ENCODE results near the gene MYO16.

MYO16 gene

DNA sequence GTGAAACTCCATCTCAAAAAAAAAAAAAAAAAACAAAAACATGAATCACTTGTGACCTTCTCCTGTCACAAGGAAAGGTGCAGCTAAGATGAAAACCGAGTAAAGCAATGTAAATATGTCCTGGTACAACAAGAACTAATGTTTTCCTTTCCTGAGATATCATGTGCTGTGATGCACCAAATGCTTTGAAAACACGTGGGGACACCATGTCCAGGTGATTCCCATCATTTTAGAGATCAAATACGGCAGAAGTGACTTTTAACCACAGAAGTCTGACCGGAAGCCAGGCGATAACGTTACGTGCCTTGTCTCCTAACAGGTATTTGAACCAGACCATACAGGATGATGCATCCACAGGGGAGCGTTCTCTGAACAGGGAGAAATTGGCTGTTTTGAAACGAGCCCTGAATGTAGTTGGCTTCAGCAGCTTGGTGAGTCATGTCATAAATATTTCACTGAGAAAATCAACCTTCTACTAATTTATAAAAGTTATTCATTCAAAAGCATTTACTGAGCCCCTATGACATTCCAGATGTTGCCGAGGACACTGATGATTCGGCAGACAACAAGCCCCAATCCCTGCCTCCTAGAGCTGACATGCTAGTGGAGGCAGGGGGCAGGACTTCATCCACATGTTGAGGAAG, 328.1 kb downstream of the MYO16 start:
- no peak overlapping the region for H3K27ac ChIP-seq
- TF ChIP-seq ZFX (IDR thresholded peaks at IDR 0.05) (no peak), CTCF (conservative IDR thresholded peaks at IDR 0.05) (no peak)

DNA sequence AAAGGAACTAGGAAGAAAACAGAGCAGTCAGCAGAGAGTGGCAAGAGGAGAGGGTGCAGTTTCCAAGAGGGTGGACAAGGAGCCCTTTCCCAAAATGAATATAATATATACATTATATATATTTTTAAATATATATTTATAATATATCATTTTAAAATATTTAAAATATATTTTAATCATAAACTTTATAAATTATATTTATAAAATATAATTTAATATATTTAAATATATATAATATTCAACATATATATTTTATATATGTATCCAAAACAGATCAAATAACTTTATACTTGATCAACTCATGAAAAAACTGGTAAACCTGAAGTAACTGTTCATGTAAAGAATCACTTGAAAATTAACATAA, 328.6 kb downstream of the MYO16 start:
- TF ChIP-seq CTCF (conservative IDR thresholded peaks at IDR 0.05) (no peak), ZFX (IDR thresholded peaks at IDR 0.05) (no peak)
- H3K27ac ChIP-seq = no peak overlapping the region

GRCh38 chr13:108959234-108959633, 329.8 kb downstream of the MYO16 start:
- TF ChIP-seq ZFX (IDR thresholded peaks at IDR 0.05) = no peak
- TF ChIP-seq CTCF (conservative IDR thresholded peaks at IDR 0.05) = no peak
- no peak overlapping the region for H3K27ac ChIP-seq

DNA sequence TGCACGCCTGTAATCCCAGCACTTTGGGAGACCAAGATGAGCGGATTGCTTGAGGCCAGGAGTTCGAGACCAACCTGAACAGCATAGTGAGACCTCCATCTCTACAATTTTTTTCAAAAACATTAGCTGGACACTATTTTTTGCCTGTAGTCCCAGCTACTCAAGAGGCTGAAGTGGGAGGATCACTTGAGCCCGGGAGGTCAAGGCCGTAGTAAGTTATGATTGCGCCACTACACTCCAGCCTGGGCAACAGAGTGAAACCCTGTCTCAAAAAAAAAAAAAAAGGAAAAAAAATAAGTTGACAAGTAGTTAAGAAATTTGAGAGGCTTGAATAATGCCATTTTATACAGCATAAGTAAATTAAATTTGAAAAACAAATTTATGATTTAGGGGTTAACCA, 330.6 kb downstream of the MYO16 start:
- H3K27ac ChIP-seq = no peak overlapping the region
- TF ChIP-seq CTCF (conservative IDR thresholded peaks at IDR 0.05) (no peak), ZFX (IDR thresholded peaks at IDR 0.05) (no peak)

GRCh38 chr13:108961542-108962125, 332.2 kb downstream of the MYO16 start:
- no peak for TF ChIP-seq ZFX (IDR thresholded peaks at IDR 0.05)
- peak; percentile 81 for TF ChIP-seq CTCF (conservative IDR thresholded peaks at IDR 0.05)
- no peak overlapping the region for H3K27ac ChIP-seq

DNA sequence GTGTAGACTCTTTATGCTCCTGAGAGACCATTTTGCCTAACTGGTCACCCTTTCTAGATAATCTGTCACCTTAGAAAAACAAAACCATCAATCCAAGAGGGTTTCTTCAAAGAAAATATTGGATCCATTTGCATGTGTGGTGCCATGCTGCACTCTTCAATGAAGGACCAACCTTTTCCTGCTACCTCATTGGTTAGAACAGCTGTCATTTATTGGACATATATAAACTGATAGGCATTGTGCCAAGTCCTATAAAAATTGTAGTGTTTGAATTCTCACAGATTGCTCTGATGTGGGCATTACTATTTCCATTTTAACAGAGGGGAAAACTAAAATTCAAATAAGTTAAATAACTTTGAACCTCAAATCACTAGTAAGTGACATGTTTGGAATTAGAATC, 333.2 kb downstream of the MYO16 start:
- H3K27ac ChIP-seq = no peak overlapping the region
- no peak for TF ChIP-seq ZFX (IDR thresholded peaks at IDR 0.05)

DNA sequence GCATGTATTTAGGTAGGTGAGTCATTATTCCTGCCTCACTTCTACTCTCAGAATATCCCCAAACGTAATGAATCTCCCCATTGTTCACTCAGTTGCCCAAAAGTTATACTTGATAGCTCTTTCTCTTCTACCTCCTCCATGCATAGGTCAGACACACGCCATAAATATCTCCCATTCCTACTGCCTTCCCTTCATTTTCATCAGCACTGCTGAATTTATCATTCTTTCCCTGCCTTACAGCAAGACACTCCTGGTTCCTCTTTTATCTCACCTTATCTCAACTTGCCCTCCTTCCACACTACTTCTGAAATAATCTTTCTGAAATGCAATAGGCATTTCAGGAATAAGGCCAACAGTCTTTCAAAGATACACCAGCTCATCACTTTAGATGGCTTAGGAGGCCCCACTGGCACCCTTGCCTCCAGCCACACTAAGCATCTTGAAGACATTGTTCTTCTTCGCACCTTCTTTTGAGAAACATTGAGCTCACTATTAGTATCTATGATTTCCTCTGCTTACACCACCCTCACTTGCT, 333.9 kb downstream of the MYO16 start:
- no peak overlapping the region for H3K27ac ChIP-seq
- TF ChIP-seq CTCF (conservative IDR thresholded peaks at IDR 0.05) (no peak), ZFX (IDR thresholded peaks at IDR 0.05) (no peak)

All from C4-2B (cell line).